Measurements from ENCODE around the gene SLC6A8.
"Not testable (repeated sequence)": the region's sequence is repeated elsewhere in the genome, so short reads cannot be mapped to it uniquely, and the experiment has no call there.

SLC6A8 gene

DNA sequence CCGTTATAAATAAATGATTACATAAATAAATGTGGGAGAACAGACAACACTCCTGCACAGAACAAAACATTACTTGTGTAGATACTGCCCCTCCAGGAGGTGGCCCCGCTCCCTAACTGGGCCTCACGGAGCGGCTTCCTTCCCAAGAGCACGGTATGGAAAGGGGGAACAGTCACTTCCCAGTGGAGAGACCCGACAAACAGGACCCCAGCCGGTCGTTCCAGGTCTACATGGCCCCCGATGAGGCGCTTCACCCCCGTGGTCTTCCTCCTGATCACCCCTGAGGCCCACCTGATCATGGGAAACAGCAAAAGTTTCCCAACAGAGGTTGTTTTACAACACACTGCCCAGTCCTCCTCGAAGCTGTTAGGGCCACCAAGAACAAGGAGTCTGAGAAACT is 6.6 kb upstream of the SLC6A8 start:
- Mint-ChIP-seq H3K4me1 (no peaks in the 10 kb centered on the region), H3K9me3 (no peaks in the 10 kb centered on the region), H3K27ac (no peak overlapping the region), H3K36me3 (no peaks in the 10 kb centered on the region), H3K4me3 (no peak overlapping the region)
- ATAC-seq (no peak), DNase-seq (ENCODE audit: low spot score in 2 of 2) (no peak)

DNA sequence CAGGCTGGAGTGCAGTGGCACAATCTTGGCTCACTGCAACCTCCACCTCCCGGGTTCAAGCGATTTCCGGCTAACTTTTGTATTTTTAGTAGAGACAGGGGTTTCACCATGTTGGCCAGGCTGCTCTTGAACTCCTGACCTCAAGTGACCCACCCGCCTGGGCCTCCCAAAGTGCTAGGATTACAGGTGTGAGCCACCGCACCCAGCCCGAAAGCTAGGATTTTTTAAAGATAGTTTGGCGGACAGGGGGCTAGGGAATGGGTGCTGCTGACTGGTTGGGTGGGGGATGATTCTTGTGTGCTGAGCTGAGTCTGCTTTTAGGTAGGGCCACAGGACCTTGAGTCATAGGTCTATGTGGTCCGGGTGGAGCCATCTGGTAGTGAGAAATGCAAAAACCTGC is 4.2 kb upstream of the SLC6A8 start:
- H3K36me3 Mint-ChIP-seq; ATAC-seq; H3K4me1 Mint-ChIP-seq; H3K9me3 Mint-ChIP-seq; H3K4me3 Mint-ChIP-seq; DNase-seq (ENCODE audit: low spot score in 2 of 2); H3K27ac Mint-ChIP-seq: not testable (repeated sequence)

DNA sequence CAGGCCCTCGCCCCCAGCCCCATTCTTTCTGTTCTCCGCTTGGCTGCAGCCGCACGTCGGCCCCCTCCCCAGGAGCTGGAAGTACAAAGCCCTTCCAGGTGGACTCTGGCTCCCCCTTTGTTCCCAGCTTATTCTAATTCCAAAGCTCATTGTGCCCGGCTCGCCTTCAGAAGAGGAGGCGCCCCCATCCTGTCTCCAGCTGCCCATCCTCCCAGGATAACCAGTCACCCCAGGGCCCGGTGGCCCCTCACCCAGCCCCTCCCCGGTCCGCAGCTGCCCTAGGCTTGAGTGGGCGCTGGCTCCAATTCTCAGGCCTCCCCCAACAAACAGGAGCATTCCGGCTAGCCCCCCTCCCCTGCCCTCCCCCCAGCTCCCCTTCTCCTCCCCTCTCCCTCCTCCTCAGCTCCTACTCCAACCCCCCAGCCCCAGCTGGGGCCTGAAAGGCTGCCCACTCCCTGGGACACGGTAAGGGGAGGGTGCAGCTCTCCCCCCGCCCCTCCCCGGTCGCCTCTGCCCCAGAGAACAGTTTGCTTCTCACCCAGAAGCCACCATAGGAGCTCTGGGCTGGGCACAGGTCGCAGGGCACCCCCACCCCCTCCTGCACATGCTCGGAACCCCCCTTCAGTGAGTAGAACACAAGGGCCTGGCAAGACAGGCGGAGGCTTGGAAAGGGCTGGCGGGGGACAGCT is 3.1 kb upstream of the SLC6A8 start:
- H3K9me3 Mint-ChIP-seq = no peaks in the 10 kb centered on the region
- ATAC-seq (no peak), DNase-seq (ENCODE audit: low spot score in 2 of 2) (no peak)
- no peaks in the 10 kb centered on the region for H3K4me1 Mint-ChIP-seq
- no peak overlapping the region for H3K4me3 Mint-ChIP-seq
- H3K27ac Mint-ChIP-seq = no peak overlapping the region
- no peaks in the 10 kb centered on the region for H3K36me3 Mint-ChIP-seq

DNA sequence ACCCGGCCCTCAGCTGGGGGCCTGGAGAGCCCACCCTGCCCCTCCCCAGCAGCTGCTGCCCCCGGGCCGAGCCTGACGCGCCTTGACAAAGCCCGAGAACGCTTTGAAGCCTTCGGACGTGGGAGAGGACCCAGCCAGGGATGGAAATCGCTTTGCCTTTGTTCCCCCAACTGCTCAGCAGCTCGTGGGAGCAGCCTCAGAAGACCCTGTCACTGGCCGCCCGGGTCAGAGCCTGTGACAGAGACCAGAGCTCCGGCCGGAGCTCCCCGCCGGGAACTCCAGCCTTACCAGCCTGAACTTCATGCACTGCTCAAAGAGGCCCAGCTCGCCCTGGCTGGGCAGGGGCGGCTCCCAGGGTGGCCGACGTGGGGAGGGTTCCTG is 2.6 kb upstream of the SLC6A8 start:
- Mint-ChIP-seq H3K36me3 (no peaks in the 10 kb centered on the region), H3K9me3 (no peaks in the 10 kb centered on the region)

DNA sequence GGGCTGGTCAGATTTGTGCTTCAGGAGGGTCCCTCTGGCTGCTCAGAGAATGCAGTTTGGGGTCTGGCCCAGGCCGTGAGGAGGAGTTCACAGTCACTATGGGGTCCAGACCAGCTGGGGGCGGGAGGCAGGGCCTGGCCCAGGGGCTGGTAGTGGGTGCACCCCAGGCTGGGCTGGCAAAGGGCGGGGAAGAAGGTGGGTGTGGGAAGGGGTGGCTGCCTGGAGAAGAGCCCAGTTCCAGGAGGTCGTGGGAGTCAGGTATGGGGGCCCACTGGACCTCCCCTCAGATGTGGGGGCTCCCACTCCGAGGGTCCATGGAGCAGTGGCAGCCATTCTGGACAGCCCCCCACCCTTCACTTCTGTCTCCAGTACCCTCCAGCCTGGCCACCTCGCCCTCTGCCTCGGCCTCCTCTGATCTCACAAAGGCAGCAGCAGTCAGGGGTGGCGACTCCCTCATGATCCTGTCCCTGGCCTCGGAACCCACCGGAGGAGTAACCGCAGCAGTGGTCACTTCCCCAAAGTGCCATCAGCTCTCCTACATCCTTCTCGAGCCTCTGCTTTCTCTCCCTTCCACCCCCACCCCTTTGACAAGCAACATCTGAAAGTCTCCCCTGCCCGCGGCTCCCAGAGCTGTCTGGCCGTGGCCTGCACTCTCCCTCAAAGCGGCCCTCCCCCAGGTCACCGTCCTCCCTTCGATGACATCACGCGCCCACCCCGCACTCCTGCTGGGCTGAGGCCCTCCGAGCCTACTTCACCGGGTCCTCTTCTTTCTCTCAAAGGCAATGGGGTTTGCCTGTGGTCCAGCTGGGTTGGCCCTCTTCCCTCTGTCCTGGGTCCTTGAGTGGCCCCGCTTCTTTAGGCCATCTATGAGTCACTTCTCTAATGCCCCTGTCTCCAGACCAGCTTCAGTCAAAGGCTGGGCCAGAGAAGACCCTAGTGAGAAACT is 1.7 kb upstream of the SLC6A8 start:
- DNase-seq (ENCODE audit: low spot score in 2 of 2) (no peak), ATAC-seq (no peak)
- Mint-ChIP-seq H3K36me3 (no peaks in the 10 kb centered on the region), H3K9me3 (no peaks in the 10 kb centered on the region), H3K4me1 (no peaks in the 10 kb centered on the region), H3K4me3 (peak overlapping the region; percentile 72), H3K27ac (no peak overlapping the region)

More for the DNA sequence above, 2.6 kb upstream of the SLC6A8 start:
- Mint-ChIP-seq H3K4me3 (no peak overlapping the region), H3K27ac (no peak overlapping the region), H3K4me1 (no peaks in the 10 kb centered on the region)
- no peak for ATAC-seq
- no peak for DNase-seq (ENCODE audit: low spot score in 2 of 2)

DNA sequence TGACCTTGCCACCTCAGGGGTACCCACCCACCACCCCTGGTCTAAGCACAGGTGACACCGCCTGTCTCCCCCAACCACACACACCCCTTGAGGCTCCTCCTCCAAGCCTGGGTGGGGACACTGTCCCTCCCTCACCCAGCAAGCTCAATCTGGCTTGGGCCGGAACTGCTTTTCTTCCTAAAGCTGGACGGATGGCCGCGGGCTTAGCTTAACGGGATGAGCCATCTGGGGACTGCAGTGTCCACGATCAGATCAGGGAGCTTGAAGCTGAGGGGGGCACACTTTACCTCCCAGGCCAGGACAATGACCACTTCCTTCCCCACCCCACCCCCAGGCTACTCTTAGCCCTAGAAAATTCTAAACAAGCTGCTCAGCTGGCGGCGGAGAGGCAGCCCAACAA is 1.0 kb upstream of the SLC6A8 start:
- H3K36me3 Mint-ChIP-seq = no peaks in the 10 kb centered on the region
- H3K9me3 Mint-ChIP-seq = no peaks in the 10 kb centered on the region
- H3K27ac Mint-ChIP-seq = no peak overlapping the region
- ATAC-seq (no peak), DNase-seq (ENCODE audit: low spot score in 2 of 2) (no peak)
- peak overlapping the region; percentile 72 for H3K4me3 Mint-ChIP-seq
- no peaks in the 10 kb centered on the region for H3K4me1 Mint-ChIP-seq

DNA sequence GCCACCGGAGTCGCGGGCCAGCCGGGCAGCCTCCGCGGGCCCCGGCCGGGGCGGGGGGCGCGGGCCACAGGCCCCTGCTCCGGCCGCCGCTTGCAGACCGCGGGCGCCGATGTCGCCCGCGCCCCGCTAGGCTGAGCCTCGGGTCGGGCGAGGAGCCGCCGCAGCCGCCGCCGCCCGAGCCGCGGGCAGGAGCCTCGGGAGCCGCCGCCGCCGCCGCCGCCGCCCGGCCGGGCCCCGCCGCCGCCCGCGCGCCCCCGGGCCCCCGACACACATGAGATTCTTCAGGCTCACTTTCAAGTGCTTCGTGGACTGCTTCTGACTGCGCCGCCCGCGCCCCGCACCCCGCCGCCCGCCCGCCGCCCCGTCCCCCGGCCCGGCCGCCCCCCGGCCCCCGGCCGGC is 345 bp downstream of the SLC6A8 start:
- no peaks in the 10 kb centered on the region for H3K36me3 Mint-ChIP-seq
- DNase-seq (ENCODE audit: low spot score in 2 of 2) = no peak
- peak overlapping the region; percentile 72 for H3K4me3 Mint-ChIP-seq
- no peaks in the 10 kb centered on the region for H3K4me1 Mint-ChIP-seq
- H3K9me3 Mint-ChIP-seq = no peaks in the 10 kb centered on the region
- ATAC-seq = peak; percentile 17
- H3K27ac Mint-ChIP-seq = no peak overlapping the region

DNA sequence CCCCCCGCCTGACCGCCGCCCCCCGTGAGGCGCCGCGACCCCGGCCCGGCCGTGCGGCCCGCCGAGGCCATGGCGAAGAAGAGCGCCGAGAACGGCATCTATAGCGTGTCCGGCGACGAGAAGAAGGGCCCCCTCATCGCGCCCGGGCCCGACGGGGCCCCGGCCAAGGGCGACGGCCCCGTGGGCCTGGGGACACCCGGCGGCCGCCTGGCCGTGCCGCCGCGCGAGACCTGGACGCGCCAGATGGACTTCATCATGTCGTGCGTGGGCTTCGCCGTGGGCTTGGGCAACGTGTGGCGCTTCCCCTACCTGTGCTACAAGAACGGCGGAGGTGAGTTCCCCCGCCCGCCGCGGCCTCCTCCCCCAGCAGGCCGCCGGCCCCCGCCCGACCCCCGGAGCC is 780 bp downstream of the SLC6A8 start:
- Mint-ChIP-seq H3K4me1 (no peaks in the 10 kb centered on the region), H3K4me3 (no peak overlapping the region), H3K9me3 (no peaks in the 10 kb centered on the region), H3K36me3 (no peaks in the 10 kb centered on the region), H3K27ac (no peak overlapping the region)
- DNase-seq (ENCODE audit: low spot score in 2 of 2) = no peak
- ATAC-seq = peak; percentile 12

DNA sequence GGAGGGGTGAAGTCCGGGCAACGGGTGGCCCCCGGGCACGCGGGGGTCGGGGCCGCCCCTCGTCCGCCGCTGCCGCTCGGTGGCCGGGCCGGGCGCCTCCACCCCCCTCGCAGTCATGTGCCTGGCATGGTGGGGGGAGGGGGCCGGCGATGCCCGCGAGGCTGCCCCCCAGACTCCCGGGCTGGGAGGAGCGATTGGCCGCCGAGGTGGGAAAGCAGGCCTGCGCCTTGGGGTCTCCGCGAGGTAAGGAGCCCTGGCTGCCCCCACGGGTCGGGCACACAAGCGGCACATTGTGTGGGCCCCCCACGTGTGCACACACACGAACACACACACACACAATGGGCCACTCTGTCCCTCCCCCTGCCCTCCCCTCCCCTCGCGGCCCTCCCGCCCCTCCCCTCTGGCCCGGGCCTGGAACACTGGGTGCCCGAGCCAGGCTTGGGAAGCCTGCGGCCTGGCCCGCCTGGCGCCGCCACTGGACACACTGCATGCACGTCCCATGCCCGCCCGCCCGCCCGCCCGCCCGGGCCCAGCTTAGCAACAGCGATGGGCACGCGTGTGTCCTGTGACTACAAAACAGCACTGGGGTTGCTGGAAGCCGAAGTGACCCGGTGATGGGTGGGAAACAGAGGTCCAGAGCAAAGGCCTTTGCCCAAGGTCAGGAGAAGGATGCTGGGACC is 1.3 kb downstream of the SLC6A8 start:
- no peaks in the 10 kb centered on the region for H3K9me3 Mint-ChIP-seq
- DNase-seq (ENCODE audit: low spot score in 2 of 2) (no peak), ATAC-seq (no peak)
- H3K27ac Mint-ChIP-seq = no peak overlapping the region
- H3K4me1 Mint-ChIP-seq = no peaks in the 10 kb centered on the region
- no peaks in the 10 kb centered on the region for H3K36me3 Mint-ChIP-seq
- H3K4me3 Mint-ChIP-seq = no peak overlapping the region

DNA sequence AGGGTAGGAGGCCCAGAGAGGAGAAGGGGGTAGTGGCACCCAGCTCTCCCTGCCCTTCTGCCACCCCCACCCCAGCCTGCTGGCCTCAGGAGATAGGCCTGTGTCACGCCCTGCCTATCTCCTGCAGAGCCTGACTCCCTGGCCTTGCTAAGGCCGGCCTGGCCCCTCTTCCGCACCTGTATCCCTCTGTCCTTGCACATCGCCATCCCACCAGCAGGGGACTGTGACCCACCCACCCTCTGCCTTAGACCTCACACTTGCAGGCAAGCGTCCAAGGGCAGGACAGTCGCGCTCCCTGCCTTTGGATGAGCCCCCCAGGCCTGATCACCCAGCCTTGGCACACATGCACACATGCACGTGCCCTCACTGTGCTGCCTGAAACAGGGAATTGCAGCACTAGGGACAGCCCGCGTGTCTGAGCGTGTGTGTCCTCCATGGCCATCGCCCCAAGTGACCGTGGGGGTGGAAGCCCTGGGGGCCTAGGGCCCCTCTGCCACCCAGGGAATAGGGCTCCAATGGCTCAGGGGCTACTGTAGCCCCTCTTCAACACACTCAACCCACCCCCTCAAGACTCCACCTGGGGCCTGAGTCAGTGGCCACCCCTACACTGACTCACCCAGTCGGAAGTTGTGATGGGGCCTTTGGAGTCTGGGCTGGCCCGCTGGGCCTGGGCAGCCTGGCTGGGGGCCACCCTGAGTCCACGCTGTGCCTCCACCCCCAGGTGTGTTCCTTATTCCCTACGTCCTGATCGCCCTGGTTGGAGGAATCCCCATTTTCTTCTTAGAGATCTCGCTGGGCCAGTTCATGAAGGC is 2.1 kb downstream of the SLC6A8 start:
- Mint-ChIP-seq H3K9me3 (no peaks in the 10 kb centered on the region), H3K4me3 (no peak overlapping the region), H3K27ac (no peak overlapping the region), H3K36me3 (no peaks in the 10 kb centered on the region), H3K4me1 (no peaks in the 10 kb centered on the region)
- DNase-seq (ENCODE audit: low spot score in 2 of 2) = no peak
- ATAC-seq = no peak

DNA sequence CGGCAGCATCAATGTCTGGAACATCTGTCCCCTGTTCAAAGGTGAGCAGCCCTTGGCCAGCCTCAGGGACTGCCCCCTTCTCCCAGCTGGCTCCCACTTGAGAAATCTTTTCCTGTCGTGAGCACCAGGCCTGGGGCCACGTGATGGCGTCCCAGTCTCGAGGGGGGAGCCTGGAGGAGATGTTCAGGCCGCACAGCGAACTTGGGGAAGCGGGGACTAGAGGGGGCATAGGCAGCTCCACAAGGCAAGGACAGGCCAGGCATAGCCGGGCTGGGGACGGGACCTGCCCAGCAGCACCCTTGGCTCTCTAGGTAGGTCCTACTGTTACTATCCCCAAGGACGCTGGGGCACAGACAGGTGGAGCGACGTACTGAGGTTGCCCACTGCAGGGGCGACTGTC is 2.7 kb downstream of the SLC6A8 start:
- no peaks in the 10 kb centered on the region for H3K9me3 Mint-ChIP-seq
- no peaks in the 10 kb centered on the region for H3K4me1 Mint-ChIP-seq
- no peak for DNase-seq (ENCODE audit: low spot score in 2 of 2)
- no peaks in the 10 kb centered on the region for H3K36me3 Mint-ChIP-seq
- no peak overlapping the region for H3K27ac Mint-ChIP-seq
- H3K4me3 Mint-ChIP-seq = no peak overlapping the region
- no peak for ATAC-seq

DNA sequence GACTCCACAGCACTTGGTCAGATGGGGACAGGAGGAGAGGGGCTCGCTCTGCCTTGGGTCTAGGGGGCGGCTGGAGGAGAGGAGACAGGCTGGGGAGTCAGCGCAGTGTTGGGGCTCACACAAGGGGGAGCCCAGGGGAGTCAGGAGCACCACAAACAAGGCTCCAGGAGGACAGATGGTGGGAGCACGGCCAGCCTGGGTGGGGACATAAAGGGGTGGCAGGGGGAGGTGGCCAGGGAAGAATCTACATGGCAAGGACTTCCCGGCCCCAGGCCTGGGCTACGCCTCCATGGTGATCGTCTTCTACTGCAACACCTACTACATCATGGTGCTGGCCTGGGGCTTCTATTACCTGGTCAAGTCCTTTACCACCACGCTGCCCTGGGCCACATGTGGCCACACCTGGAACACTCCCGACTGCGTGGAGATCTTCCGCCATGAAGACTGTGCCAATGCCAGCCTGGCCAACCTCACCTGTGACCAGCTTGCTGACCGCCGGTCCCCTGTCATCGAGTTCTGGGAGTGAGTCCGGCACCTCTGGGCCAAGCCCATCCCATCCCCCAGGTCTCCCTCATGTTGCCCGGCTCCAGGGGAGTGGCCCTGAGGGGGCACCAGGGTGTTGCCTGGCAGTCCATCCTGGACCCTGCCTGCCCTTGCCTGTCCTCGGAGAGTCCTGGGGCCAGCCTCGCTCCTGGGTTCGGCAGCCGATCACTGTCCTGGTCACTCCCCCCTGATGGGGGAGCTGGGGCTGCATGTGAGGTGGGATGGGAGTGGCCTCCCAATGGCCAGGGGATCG is 3.5 kb downstream of the SLC6A8 start:
- H3K4me1 Mint-ChIP-seq; H3K27ac Mint-ChIP-seq; H3K9me3 Mint-ChIP-seq; DNase-seq (ENCODE audit: low spot score in 2 of 2); H3K36me3 Mint-ChIP-seq; ATAC-seq; H3K4me3 Mint-ChIP-seq: not testable (repeated sequence)

DNA sequence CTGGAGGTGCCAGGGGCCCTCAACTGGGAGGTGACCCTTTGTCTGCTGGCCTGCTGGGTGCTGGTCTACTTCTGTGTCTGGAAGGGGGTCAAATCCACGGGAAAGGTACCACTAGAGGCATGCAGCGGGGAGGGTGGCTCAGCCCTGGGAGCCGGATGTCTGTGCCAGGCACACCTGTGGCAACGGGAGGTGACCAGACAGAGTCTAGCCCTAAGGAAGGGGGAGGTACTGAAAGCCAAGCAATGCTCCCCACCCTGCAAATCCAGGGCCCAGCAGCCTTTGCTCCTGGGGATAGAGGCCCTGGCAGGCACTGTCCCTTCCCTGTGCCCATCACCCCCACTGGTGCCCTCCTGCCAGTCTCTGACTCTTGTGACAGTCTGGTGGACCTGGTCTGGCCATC is 4.3 kb downstream of the SLC6A8 start:
- DNase-seq (ENCODE audit: low spot score in 2 of 2) (no peak), ATAC-seq (no peak)
- Mint-ChIP-seq H3K27ac (no peak overlapping the region), H3K9me3 (no peaks in the 10 kb centered on the region), H3K36me3 (no peaks in the 10 kb centered on the region), H3K4me1 (no peaks in the 10 kb centered on the region), H3K4me3 (no peak overlapping the region)

DNA sequence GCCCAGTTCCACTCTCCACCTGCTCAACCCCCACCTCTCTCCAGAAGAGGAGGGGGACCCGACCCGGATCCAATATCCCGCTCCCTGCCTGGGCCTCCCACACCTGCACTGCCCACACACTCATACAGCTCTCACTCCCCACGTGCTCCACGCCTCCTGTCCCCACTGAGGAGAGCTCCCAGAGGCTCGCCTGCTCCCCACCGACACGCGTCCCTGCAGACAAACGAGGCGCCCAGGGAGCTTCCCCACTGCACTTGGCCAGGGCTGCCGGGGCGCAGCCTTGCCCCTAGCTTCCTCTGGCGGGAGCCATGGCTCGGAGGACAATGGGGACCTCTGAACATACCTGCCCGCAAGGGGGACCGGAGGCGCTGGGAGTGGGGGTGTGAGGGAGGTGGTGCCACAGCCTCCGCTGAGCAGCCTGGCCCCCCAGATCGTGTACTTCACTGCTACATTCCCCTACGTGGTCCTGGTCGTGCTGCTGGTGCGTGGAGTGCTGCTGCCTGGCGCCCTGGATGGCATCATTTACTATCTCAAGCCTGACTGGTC is 5.0 kb downstream of the SLC6A8 start:
- ATAC-seq (no peak), DNase-seq (ENCODE audit: low spot score in 2 of 2) (no peak)
- Mint-ChIP-seq H3K36me3 (no peaks in the 10 kb centered on the region), H3K27ac (no peak overlapping the region), H3K4me3 (no peak overlapping the region), H3K4me1 (no peaks in the 10 kb centered on the region), H3K9me3 (no peaks in the 10 kb centered on the region)
